Right lobe of liver (tissue), 6 donors: Measurements from ENCODE around the gene IRF8. TPM values are rescaled to one million over a fixed set of nuclear protein-coding genes. Genes with fewer than 3 reads are reported as not detected.

Experiments used
- ATAC-seq, 4 donors: fragments of 200-7000 bp; cut with Tn5 transposase; one replicate each; pipeline ENCODE4 v1.9.1; 2020; ENCODE audit warnings: mild to moderate bottlenecking in 4 of 4, moderate library complexity in 4 of 4
- DNase-seq, 3 donors: peaks; one replicate each; pipeline ENCODE4 v3.0.0-alpha.2; 2020
- H3K27ac ChIP-seq, 3 donors: fragments of 200-600 bp; one replicate each; pipeline ENCODE4 v1.8.0; 2022
- H3K27me3 ChIP-seq, 2 donors: fragments of 200-600 bp; one replicate each; pipeline ENCODE4 v1.8.0; 2022
- H3K36me3 ChIP-seq, 4 donors: fragments of 200-600 bp; sonication (generic) in 1 of 4; one replicate each; pipeline versions ENCODE4 v1.5.1 to v1.8.0; 2017 to 2022; ENCODE audit warnings: control low read depth in 1 of 4
- H3K4me1 ChIP-seq, 4 donors: fragments of 200-600 bp; sonication (generic) in 1 of 4; one replicate each; pipeline versions ENCODE4 v1.5.1 to v1.8.0; 2017 to 2022; ENCODE audit warnings: control low read depth in 1 of 4
- H3K4me3 ChIP-seq, 3 donors: fragments of 200-600 bp; one replicate each; pipeline ENCODE4 v1.8.0; 2022
- H3K9me3 ChIP-seq, 4 donors: fragments of 200-600 bp; sonication (generic) in 1 of 4; one replicate each; pipeline versions ENCODE4 v1.5.1 to v1.8.0; 2017 to 2022; ENCODE audit warnings: control low read depth in 1 of 4
- POLR2A ChIP-seq: fragments of 450-650 bp; IDR thresholded peaks from one replicate; pipeline ENCODE4 v1.6.1; 2017; ENCODE audit warnings: antibody characterized with exemption, mild to moderate bottlenecking
- whole genome bisulfite sequencing: methylation state at CpG from one replicate; pipeline ENCODE4 v1.1.6; 2018; ENCODE audit warnings: low coverage, low lambda C conversion rate; ENCODE audit not compliant: insufficient coverage; ENCODE audit errors: missing lambda C conversion rate; 5-methylcytosine and 5-hydroxymethylcytosine counted together
- intact Hi-C, 2 donors: fragments of 100-400 bp; cut with DNase I; formaldehyde crosslinking; loops; one replicate each; pipeline versions ENCODE4 v1.11.2 to v1.14.1; 2022
- total RNA-seq, 6 experiments: library from RNA; depleted of rRNA in 2 of 6; stranded (reverse); fragments of >200 nt in 2 of 6; fragmentation: NEBNext Ultra II Directional in 3 of 6; extraction: Animal tissue kit (Norgen Biotek cat#: 25700) in 3 of 6; gene quantifications; one replicate each; pipeline versions ENCODE4 v1.1.0 to v1.2.4, GENCODE V29; 2016 to 2023
- TF ChIP-seq, protein P1 (sequence below), 4 donors: fragments of 200-600 bp in 3 of 4; fragments of 450-650 bp in 1 of 4; IDR thresholded peaks; one replicate each; pipeline versions ENCODE4 v1.5.1 to v1.8.0; 2016 to 2022; ENCODE audit warnings: antibody characterized with exemption in 4 of 4, mild to moderate bottlenecking in 2 of 4
- donor health status: DM: no; HTN: yes; CAD: no.
- donor health status: DM: no; HTN: no; CAD: no.
- donor health status: DM: no; HTN: no; CAD: no.
- donor health status: DM: no; HTN: yes; CAD: no.
- donor health status: DM: no; HTN: yes; CAD: no.

The IRF8 gene
- total RNA-seq, 6 experiments from 2014 or later: 4.8 to 19.6 (median 14.6) TPM

GRCh38 chr16:85950136-85950918, 51.4 kb downstream of the IRF8 start:
- 49% methylated on average over 11 of the region's 14 CpGs for WGBS
- no peak for DNase-seq
- peak in 1 of 4 donors; percentile 6 for ATAC-seq

GRCh38 chr16:85952197-85952596, 53.2 kb downstream of the IRF8 start:
- TF ChIP-seq, protein P1, sequence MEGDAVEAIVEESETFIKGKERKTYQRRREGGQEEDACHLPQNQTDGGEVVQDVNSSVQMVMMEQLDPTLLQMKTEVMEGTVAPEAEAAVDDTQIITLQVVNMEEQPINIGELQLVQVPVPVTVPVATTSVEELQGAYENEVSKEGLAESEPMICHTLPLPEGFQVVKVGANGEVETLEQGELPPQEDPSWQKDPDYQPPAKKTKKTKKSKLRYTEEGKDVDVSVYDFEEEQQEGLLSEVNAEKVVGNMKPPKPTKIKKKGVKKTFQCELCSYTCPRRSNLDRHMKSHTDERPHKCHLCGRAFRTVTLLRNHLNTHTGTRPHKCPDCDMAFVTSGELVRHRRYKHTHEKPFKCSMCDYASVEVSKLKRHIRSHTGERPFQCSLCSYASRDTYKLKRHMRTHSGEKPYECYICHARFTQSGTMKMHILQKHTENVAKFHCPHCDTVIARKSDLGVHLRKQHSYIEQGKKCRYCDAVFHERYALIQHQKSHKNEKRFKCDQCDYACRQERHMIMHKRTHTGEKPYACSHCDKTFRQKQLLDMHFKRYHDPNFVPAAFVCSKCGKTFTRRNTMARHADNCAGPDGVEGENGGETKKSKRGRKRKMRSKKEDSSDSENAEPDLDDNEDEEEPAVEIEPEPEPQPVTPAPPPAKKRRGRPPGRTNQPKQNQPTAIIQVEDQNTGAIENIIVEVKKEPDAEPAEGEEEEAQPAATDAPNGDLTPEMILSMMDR (IDR thresholded peaks at IDR 0.05): no peak
- no peak for TF ChIP-seq POLR2A
- ATAC-seq (no peak), DNase-seq (no peak)
- intact Hi-C loops: no loop called here
- Histone ChIP-seq H3K4me3 (no peak overlapping the region), H3K27ac (no peak overlapping the region), H3K4me1 (peaks cover 0 to 5% (median 1%) of the 10 kb centered on the region in 4 donors), H3K27me3 (no peaks in the 10 kb centered on the region), H3K9me3 (no peaks in the 10 kb centered on the region), H3K36me3 (no peaks in the 10 kb centered on the region)
- 94% methylated on average over 6 of the region's 12 CpGs for WGBS

More at GRCh38 chr16:85950136-85950918, 51.4 kb downstream of the IRF8 start:
- no peaks in the 10 kb centered on the region for H3K36me3 ChIP-seq
- no peaks in the 10 kb centered on the region for H3K9me3 ChIP-seq
- intact Hi-C loops: no loop called here
- no peaks in the 10 kb centered on the region for H3K27me3 ChIP-seq
- TF ChIP-seq, protein P1 (IDR thresholded peaks at IDR 0.05): no peak
- TF ChIP-seq POLR2A: no peak
- no peak overlapping the region for H3K4me3 ChIP-seq
- H3K4me1 ChIP-seq: peaks cover 0 to 12% (median 5%) of the 10 kb centered on the region in 4 donors
- H3K27ac ChIP-seq: no peak overlapping the region

DNA sequence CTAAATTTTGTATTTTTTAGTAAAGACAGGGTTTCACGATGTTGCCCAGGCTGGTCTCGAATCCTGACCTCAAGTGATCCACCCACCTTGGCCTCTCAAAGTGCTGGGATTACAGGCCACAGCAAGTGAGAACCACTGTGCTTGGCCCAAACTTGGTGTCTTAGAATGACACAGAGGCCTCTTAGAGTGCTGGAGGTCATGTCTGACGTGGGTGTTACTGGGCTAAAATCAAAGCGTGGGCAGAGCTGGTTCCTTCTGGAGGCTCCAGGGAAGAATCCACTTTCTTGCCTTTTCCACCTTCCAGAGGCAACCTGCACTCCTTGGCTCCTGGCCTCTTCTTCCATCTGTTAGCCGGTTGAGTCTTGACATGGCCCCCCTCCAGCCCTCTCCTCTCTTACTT, 53.8 kb downstream of the IRF8 start:
- ATAC-seq (no peak), DNase-seq (no peak)
- H3K4me3 ChIP-seq: no peak overlapping the region
- no peaks in the 10 kb centered on the region for H3K27me3 ChIP-seq
- H3K9me3 ChIP-seq: no peaks in the 10 kb centered on the region
- H3K36me3 ChIP-seq: no peaks in the 10 kb centered on the region
- WGBS: 83% methylated on average over 4 of the region's 5 CpGs
- H3K27ac ChIP-seq: no peak overlapping the region
- intact Hi-C loops: no loop called here
- H3K4me1 ChIP-seq: no peaks in the 10 kb centered on the region
- TF ChIP-seq, protein P1 (IDR thresholded peaks at IDR 0.05): no peak
- TF ChIP-seq POLR2A: no peak

GRCh38 chr16:85954927-85955519, 56.1 kb downstream of the IRF8 start:
- Histone ChIP-seq H3K9me3 (no peaks in the 10 kb centered on the region), H3K4me3 (no peak overlapping the region), H3K27me3 (no peaks in the 10 kb centered on the region), H3K27ac (no peak overlapping the region), H3K36me3 (no peaks in the 10 kb centered on the region), H3K4me1 (no peaks in the 10 kb centered on the region)
- 95% methylated on average over 4 of the region's 12 CpGs for WGBS
- TF ChIP-seq, protein P1 (IDR thresholded peaks at IDR 0.05): no peak
- no peak for TF ChIP-seq POLR2A
- intact Hi-C loops: no loop called here
- no peak for DNase-seq
- ATAC-seq: no peak
